IgD-negative memory B cell (primary cell): Measurements from ENCODE around the gene SLFN11. TPM values are rescaled to one million over a fixed set of nuclear protein-coding genes. Genes with fewer than 3 reads are reported as not detected.
"Not testable (repeated sequence)": the region's sequence is repeated elsewhere in the genome, so short reads cannot be mapped to it uniquely, and the experiment has no call there.

ENCODE experiments used
- H3K27ac Mint-ChIP-seq, 3 donors: one replicate each; pipeline ENCODE4 v1.8.0; 2020 to 2022; ENCODE audit warnings: mild to moderate bottlenecking in 3 of 3, mixed read lengths in 3 of 3, moderate library complexity in 1 of 3
- H3K27me3 Mint-ChIP-seq: one replicate; pipeline ENCODE4 v1.8.0; 2021; ENCODE audit warnings: mixed read lengths
- H3K36me3 Mint-ChIP-seq: one replicate; pipeline ENCODE4 v1.8.0; 2020; ENCODE audit warnings: mild to moderate bottlenecking, mixed read lengths
- H3K4me1 Mint-ChIP-seq, 3 donors: one replicate each; pipeline ENCODE4 v1.8.0; 2020 to 2022; ENCODE audit warnings: mixed read lengths in 3 of 3, mild to moderate bottlenecking in 1 of 3
- H3K4me3 Mint-ChIP-seq, 4 donors: one replicate each; pipeline ENCODE4 v1.8.0; 2020 to 2022; ENCODE audit warnings: mild to moderate bottlenecking in 4 of 4, mixed read lengths in 4 of 4, moderate library complexity in 3 of 4
- H3K9me3 Mint-ChIP-seq, 3 donors: one replicate each; pipeline ENCODE4 v1.8.0; 2020 to 2021; ENCODE audit warnings: mixed read lengths in 3 of 3, mild to moderate bottlenecking in 1 of 3
- polyA plus RNA-seq: library from polyadenylated mRNA; unstranded; fragments of 300-500 nt; fragmentation: Illumina TruSeq; gene quantifications from one replicate; pipeline ENCODE4 v1.2.3, GENCODE V29; 2021

SLFN11 gene
- polyA plus RNA-seq, 1 donor from 2014 or later = 11.2 TPM

- Mint-ChIP-seq H3K36me3 (no peaks in the 10 kb centered on the region), H3K27ac (no peak overlapping the region), H3K4me1 (peaks cover 13 to 20% (median 19%) of the 10 kb centered on the region in 3 donors), H3K9me3 (no peaks in the 10 kb centered on the region), H3K27me3 (peaks cover 3% of the 10 kb centered on the region), H3K4me3 (no peak overlapping the region)
Measured at GRCh38 chr17:35338230-35338629, 35.2 kb downstream of the SLFN11 start.

- Mint-ChIP-seq H3K4me3 (no peak overlapping the region), H3K9me3 (no peaks in the 10 kb centered on the region), H3K4me1 (peaks cover 10 to 15% (median 10%) of the 10 kb centered on the region in 3 donors), H3K27me3 (peaks cover 3% of the 10 kb centered on the region), H3K36me3 (no peaks in the 10 kb centered on the region), H3K27ac (no peak overlapping the region)
Measured at GRCh38 chr17:35337364-35337763, 36.1 kb downstream of the SLFN11 start.

GRCh38 chr17:35333578-35333977 is 39.8 kb downstream of the SLFN11 start:
- H3K36me3 Mint-ChIP-seq, H3K4me1 Mint-ChIP-seq, H3K27ac Mint-ChIP-seq, H3K27me3 Mint-ChIP-seq, H3K9me3 Mint-ChIP-seq, H3K4me3 Mint-ChIP-seq: not testable (repeated sequence)

- H3K9me3 Mint-ChIP-seq = peaks cover 4 to 11% (median 5%) of the 10 kb centered on the region in 3 donors
- peaks cover 0 to 5% (median 0%) of the 10 kb centered on the region in 3 donors for H3K4me1 Mint-ChIP-seq
- H3K36me3 Mint-ChIP-seq = peaks cover 4% of the 10 kb centered on the region
- no peak overlapping the region for H3K27ac Mint-ChIP-seq
- no peak overlapping the region for H3K4me3 Mint-ChIP-seq
- peaks cover 4% of the 10 kb centered on the region for H3K27me3 Mint-ChIP-seq
Measured at GRCh38 chr17:35322749-35323148, 50.7 kb downstream of the SLFN11 start.

- Mint-ChIP-seq H3K27ac (peak overlapping the region in 1 of 3 donors; percentile 42), H3K36me3 (no peaks in the 10 kb centered on the region), H3K9me3 (peaks cover 0 to 6% (median 0%) of the 10 kb centered on the region in 3 donors), H3K4me3 (peak overlapping the region in 1 of 4 donors; percentile 87), H3K27me3 (peaks cover 4% of the 10 kb centered on the region), H3K4me1 (peaks cover 11 to 18% (median 17%) of the 10 kb centered on the region in 3 donors)
Measured at GRCh38 chr17:35315971-35316370, 57.5 kb downstream of the SLFN11 start.

GRCh38 chr17:35315283-35315682 is 58.1 kb downstream of the SLFN11 start:
- Mint-ChIP-seq H3K9me3 (peaks cover 0 to 6% (median 0%) of the 10 kb centered on the region in 3 donors), H3K4me3 (peak overlapping the region in 3 of 4 donors; percentile 22 to 87 (median 36)), H3K27me3 (peaks cover 4% of the 10 kb centered on the region), H3K4me1 (peaks cover 11 to 18% (median 17%) of the 10 kb centered on the region in 3 donors), H3K27ac (peak overlapping the region in 1 of 3 donors; percentile 39), H3K36me3 (no peaks in the 10 kb centered on the region)

- peak overlapping the region in 1 of 3 donors; percentile 39 for H3K27ac Mint-ChIP-seq
- peaks cover 0 to 4% (median 3%) of the 10 kb centered on the region in 3 donors for H3K9me3 Mint-ChIP-seq
- H3K4me3 Mint-ChIP-seq = peak overlapping the region; percentile 36 to 96 (median 89)
- peaks cover 4% of the 10 kb centered on the region for H3K27me3 Mint-ChIP-seq
- peaks cover 11 to 18% (median 17%) of the 10 kb centered on the region in 3 donors for H3K4me1 Mint-ChIP-seq
- peaks cover under 1% of the 10 kb centered on the region for H3K36me3 Mint-ChIP-seq
Measured at GRCh38 chr17:35314415-35315216, 58.8 kb downstream of the SLFN11 start.

GRCh38 chr17:35313875-35314409 is 59.5 kb downstream of the SLFN11 start:
- H3K27ac Mint-ChIP-seq = peak overlapping the region in 1 of 3 donors; percentile 92
- peak overlapping the region; percentile 87 to 97 (median 94) for H3K4me3 Mint-ChIP-seq
- peaks cover 11 to 18% (median 14%) of the 10 kb centered on the region in 3 donors for H3K4me1 Mint-ChIP-seq
- peaks cover 4% of the 10 kb centered on the region for H3K36me3 Mint-ChIP-seq
- H3K9me3 Mint-ChIP-seq = peaks cover 0 to 7% (median 0%) of the 10 kb centered on the region in 3 donors
- no peaks in the 10 kb centered on the region for H3K27me3 Mint-ChIP-seq

- Mint-ChIP-seq H3K27ac (peak overlapping the region; percentile 46 to 94 (median 92)), H3K36me3 (peaks cover 4% of the 10 kb centered on the region), H3K4me1 (peaks cover 11 to 18% (median 14%) of the 10 kb centered on the region in 3 donors), H3K9me3 (peaks cover 0 to 7% (median 0%) of the 10 kb centered on the region in 3 donors), H3K27me3 (no peaks in the 10 kb centered on the region), H3K4me3 (peak overlapping the region; percentile 87 to 97 (median 94))
Measured at GRCh38 chr17:35312790-35313711, 60.4 kb downstream of the SLFN11 start.

GRCh38 chr17:35312346-35312745 is 61.1 kb downstream of the SLFN11 start:
- Mint-ChIP-seq H3K27me3 (no peaks in the 10 kb centered on the region), H3K36me3 (peaks cover 4% of the 10 kb centered on the region), H3K4me3 (peak overlapping the region in 3 of 4 donors; percentile 42 to 87 (median 46)), H3K27ac (peak overlapping the region in 2 of 3 donors; percentile 46 to 94), H3K9me3 (peaks cover 0 to 7% (median 0%) of the 10 kb centered on the region in 3 donors), H3K4me1 (peaks cover 11 to 18% (median 14%) of the 10 kb centered on the region in 3 donors)

GRCh38 chr17:35309345-35309744 is 64.1 kb downstream of the SLFN11 start:
- H3K9me3 Mint-ChIP-seq, H3K4me3 Mint-ChIP-seq, H3K36me3 Mint-ChIP-seq, H3K27me3 Mint-ChIP-seq, H3K27ac Mint-ChIP-seq: not testable (repeated sequence)
- peaks cover 7 to 12% (median 11%) of the 10 kb centered on the region in 3 donors for H3K4me1 Mint-ChIP-seq

Other genes starting within 250 kb of the SLFN11 start
- gene NLE1, start 231.3 kb downstream of the SLFN11 start, polyA plus RNA-seq = 6.0 TPM
- not detected for gene UNC45B, start 225.8 kb downstream of the SLFN11 start, polyA plus RNA-seq
- gene SLC35G3, start 179.2 kb downstream of the SLFN11 start, polyA plus RNA-seq = not detected
- 8.9 TPM for gene SLFN5, start 130.5 kb downstream of the SLFN11 start, polyA plus RNA-seq
- gene SLFN12, start 58.9 kb upstream of the SLFN11 start, polyA plus RNA-seq = 2.4 TPM
- gene SLFN13, start 75.1 kb upstream of the SLFN11 start, polyA plus RNA-seq = 7.1 TPM
- 1.9 TPM for gene SLFN12L, start 164.1 kb upstream of the SLFN11 start, polyA plus RNA-seq
- gene SLFN14, start 187.2 kb upstream of the SLFN11 start, polyA plus RNA-seq = not detected
- 1.3 TPM for gene PEX12, start 204.9 kb upstream of the SLFN11 start, polyA plus RNA-seq
- 36.3 TPM for gene AP2B1, start 213.7 kb upstream of the SLFN11 start, polyA plus RNA-seq